Measurements from ENCODE around the gene CNTN2.

CNTN2 gene

GRCh38 chr1:205042911-205043806 lies at the start of gene CNTN2:
TSS of gene CNTN2 (plus strand) at chr1:205043212. CDS start at chr1:205053186, 9,974 bp downstream.
- no peak for FAIRE-seq

DNA sequence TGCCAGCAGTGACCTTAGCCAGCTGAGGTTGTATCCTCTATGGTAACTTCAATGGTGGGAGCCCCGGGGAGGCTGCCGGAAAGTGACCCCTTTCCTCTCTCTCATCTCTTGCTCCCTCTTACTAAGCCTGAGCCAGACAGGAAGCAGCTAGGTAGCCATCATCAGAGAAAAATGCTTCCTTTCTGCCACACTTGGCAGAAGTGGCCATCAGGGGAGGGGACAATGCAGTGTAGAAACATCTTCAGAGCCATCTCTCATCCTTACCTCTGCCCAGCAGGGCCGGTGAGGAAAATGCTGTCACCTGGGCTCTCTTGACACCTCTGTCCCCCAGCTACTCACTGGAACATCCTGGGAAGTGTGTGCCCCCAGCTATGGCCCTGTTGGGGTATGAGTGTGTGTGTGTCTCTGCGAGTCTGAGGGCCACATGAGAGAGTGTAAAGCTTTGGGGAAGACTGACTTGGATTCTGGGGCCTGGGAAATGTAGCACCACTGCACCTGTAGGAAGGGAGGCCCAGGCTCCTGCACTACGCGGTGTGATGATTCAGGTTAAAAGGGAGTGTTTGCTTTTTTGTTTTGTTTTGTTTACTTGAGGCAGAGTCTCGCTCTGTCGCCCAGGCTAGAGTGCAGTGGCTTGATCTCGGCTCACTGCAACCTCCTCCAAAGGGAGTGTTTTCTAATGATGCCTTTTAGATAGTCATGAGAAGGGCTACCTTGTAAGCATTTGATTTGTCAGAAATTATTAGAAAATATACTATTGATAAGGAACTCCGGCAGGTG lies 48.7 kb upstream of the CNTN2 start:
- no peak for FAIRE-seq

GRCh38 chr1:204996981-204997380 lies 46.0 kb upstream of the CNTN2 start:
- FAIRE-seq: no peak

DNA sequence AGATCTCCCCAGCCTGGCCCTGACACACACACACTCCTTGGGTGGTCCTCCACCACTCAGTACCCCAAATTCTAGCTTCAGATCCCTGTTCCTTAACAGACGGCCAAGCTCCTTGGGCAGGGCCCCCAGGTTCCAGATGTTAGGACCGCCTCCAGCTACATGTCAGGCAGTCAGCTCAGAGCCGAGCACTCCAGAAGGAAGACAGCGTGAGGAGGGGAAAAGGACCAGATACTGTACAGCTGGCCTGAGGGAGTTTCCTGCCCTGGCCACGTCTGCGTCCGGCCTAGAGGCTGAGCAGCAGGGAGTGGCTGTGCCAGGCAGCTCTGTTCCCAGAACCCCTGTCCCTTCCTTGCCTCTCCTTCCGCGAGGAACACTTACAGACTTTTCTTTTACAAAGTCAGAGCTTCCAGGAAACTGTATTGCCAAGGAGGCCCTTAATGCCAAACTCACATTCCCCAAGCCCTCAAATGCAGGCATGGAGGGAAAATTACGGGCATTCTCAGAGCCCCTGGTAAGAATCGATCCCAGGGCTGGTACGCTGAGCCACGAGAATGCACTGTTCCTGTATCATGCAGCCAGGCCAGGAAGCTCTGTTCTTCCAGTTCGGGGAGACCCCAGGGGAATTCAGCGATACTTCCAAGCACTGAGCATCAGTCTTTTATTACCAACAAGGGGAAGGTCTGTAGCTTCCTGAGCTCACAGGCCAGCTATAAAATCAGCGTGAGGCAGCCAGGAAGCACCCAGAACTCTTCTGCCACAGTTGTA lies 45.2 kb upstream of the CNTN2 start:
- no peak for FAIRE-seq

GRCh38 chr1:205001162-205001561 lies 41.9 kb upstream of the CNTN2 start:
- no peak for FAIRE-seq

GRCh38 chr1:205002705-205003104 lies 40.3 kb upstream of the CNTN2 start:
- FAIRE-seq: no peak

GRCh38 chr1:205003358-205004131 lies 39.5 kb upstream of the CNTN2 start:
- FAIRE-seq: no peak

DNA sequence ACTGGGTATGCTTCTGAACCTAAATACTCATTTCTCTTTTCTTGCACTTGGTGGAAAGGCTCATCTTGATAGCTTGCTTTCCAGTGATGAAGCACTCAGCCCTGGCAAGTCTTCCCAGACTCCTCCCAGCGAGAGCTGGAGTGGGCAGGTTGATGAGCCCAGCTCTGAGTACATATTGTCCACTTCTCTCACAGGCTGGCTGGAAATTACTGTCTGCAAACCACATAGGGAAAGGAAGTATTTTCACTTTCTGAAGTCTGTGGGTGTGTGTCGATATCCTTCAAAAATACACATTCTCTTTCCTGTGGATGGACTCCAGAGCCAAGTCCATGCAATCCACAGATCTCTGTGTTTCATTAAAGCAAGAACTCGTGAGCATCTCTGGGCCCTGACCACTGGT lies 38.7 kb upstream of the CNTN2 start:
- no peak for FAIRE-seq

GRCh38 chr1:205008896-205009295 lies 34.1 kb upstream of the CNTN2 start:
- no peak for FAIRE-seq

GRCh38 chr1:205009670-205010069 lies 33.3 kb upstream of the CNTN2 start:
- no peak for FAIRE-seq

DNA sequence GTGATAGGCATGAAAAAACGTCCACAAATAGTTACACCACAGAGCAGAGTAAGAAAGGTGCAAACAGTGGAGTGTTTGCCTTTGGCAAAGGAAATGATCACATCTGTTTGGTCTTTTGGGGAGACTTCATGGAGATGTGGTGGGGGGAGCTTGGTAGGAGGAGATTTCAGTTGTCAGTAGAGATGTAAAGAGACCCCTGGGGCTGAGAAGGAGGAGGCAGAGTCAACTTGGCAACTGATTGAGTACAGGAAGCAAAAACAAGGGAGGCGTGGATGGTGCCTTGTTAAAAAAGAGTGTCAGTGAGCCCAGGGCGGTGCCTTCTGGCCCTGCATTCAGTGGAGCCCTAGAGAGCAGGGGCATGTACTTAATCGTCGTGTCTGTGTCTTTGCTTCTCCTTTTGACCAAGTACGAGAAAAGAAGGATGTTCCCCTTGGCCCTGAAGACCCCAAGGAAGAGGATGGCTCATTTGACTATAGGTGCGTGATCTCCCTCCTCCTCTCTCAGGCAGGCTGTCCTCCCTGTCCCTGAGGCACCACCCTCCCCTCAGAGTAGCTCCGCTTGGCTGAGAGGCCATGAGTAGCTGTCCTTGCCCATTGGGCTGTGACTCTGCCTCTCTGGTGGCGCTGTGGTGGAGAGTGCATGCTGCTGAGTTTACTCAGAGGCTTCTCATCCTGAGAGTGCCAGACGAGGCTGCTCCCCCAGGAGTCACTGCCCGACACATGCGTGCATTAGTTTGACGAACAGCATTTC lies 30.4 kb upstream of the CNTN2 start:
- no peak for FAIRE-seq

- FAIRE-seq: no peak
These were observed 29.2 kb upstream of the CNTN2 start for GRCh38 chr1:205013683-205014367.

DNA sequence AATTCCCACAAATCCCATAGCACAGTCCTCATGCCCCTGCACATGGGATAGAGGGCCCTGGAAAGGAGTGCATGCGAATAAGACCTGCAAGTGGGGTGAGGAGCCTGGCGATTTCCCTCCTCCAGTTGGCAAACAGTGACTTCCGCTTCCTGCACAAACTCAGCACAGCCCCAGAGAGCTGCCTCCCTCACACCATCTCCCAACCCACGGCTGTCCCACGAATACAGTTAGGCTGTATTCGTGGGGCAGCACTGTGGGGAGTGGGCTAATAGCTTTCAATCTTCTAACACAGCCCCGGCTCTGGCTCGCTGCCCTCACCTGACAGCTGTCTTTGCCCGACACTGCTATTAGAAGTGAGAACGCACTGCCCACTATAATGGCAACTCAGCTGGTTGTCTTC lies 28.2 kb upstream of the CNTN2 start:
- no peak for FAIRE-seq

- FAIRE-seq: no peak
These were observed 27.8 kb upstream of the CNTN2 start for GRCh38 chr1:205015241-205015640.

GRCh38 chr1:205016075-205016474 lies 26.9 kb upstream of the CNTN2 start:
- FAIRE-seq: no peak

- FAIRE-seq: no peak
These were observed 26.4 kb upstream of the CNTN2 start for GRCh38 chr1:205016584-205016983.

DNA sequence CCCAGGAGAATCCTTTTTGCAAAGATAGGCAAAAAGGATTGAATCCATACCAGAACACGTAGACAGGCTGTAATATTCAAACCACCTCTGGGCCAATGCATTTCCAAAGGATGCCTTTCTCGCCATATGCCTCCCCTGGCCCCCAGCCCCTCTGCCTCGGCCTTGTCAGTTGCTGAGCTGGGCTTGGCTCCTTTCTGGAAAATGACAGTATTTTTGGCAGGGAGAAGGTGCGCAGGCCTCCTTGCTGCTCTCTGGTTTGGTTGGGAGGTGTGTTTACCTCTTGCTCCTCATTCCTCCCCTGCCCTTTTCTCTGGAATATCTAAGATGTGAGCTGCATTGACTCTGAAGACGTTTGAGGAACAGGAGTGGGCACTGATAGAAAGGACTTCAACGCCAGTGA lies 26.0 kb upstream of the CNTN2 start:
- FAIRE-seq: no peak

DNA sequence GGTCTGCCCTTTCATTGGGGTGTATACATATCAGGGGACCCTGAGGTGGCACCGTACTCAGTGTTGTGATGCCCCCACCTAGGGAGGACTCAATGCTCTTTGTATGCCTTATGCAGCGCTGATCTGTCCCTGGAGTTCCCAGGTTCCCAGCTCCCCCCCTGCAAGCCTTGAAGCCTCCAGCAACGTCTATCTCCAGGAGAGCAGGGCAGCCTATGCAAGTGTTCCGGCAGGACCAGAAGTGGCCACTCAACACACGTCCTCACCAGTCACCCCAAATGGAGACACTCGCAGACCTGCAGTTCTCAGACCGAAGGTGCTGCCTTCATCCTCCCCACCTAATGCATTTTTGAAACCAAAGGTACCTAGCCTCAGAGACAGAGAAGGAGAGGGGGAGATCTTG lies 25.2 kb upstream of the CNTN2 start:
- FAIRE-seq: no peak

DNA sequence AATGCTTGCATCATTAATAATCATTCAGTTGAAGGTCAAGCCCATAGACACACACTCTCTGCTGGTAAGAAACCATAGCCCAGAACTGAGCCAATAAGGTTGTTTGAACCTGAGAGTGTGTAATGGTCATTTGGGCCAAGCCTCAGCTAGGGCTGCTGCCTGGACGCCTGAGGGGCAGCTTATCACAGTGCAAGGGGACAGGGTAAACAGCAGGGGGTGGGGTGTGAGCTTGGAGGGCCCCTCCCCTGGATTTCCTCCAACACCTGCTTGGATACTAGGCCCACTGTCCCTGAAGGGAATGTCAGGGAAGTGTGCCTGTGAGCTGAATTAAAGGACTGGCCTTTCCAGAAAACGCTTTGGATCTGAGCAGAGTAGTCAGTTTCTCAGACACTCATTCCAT lies 24.6 kb upstream of the CNTN2 start:
- no peak for FAIRE-seq

DNA sequence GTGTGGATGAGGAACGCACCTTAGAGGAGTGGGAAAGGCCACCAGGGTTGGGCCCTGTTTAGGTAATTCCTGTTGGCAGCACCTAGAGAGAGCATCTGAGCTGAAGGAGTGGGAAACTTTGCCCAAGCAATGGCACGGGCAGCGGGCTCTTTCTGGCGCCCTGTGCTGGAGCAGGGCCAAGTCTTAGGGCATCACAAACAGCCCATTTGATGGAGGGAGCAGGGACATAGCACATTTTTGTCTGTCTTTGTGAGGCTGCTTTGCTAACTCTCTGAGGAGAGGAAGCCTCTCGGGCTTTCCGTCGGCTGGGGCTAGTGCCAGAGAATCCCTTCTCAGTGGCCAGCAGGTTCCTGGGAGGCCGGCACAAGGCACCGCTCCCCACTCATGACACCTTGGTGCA lies 22.5 kb upstream of the CNTN2 start:
- no peak for FAIRE-seq

- no peak for FAIRE-seq
These were observed 18.3 kb upstream of the CNTN2 start for GRCh38 chr1:205024679-205025078.

Measured in islet of Langerhans (tissue), 1 donor.